Liver (tissue), 9 donors: ENCODE results near the gene SLAIN2. TPM values are rescaled to one million over a fixed set of nuclear protein-coding genes. Genes with fewer than 3 reads are reported as not detected.

Source experiments
- DNase-seq: peaks from one replicate; pipeline ENCODE4 v3.0.0-alpha.2; 2017; ENCODE audit warnings: low spot score
- H3K27ac ChIP-seq, 2 donors: one replicate each; pipeline ENCODE4 v1.7.0; 2013; ENCODE audit warnings: inconsistent platforms in 2 of 2, low read length in 2 of 2, control low read depth in 1 of 2, low read depth in 1 of 2, mild to moderate bottlenecking in 1 of 2
- H3K27me3 ChIP-seq, 4 donors: one replicate each; pipeline versions ENCODE4 v1.6.1 to v1.7.0; 2013; ENCODE audit warnings: low read length in 3 of 4, inconsistent platforms in 1 of 4, mild to moderate bottlenecking in 1 of 4, moderate library complexity in 1 of 4; ENCODE audit not compliant: control insufficient read depth in 4 of 4, insufficient read depth in 4 of 4
- H3K36me3 ChIP-seq, 4 donors: one replicate each; pipeline versions ENCODE4 v1.6.1 to v1.7.0; 2013; ENCODE audit warnings: low read length in 3 of 4, mild to moderate bottlenecking in 3 of 4, low read depth in 1 of 4, moderate library complexity in 1 of 4; ENCODE audit not compliant: control insufficient read depth in 4 of 4, insufficient read depth in 3 of 4
- H3K4me1 ChIP-seq, 4 donors: one replicate each; pipeline versions ENCODE4 v1.6.1 to v1.7.0; 2013; ENCODE audit warnings: low read length in 3 of 4, mild to moderate bottlenecking in 3 of 4, moderate library complexity in 1 of 4; ENCODE audit not compliant: control insufficient read depth in 4 of 4, insufficient read depth in 4 of 4
- H3K4me3 ChIP-seq, 3 donors: one replicate each; pipeline versions ENCODE4 v1.6.1 to v1.7.0; 2013; ENCODE audit warnings: low read length in 3 of 3, control low read depth in 1 of 3, low read depth in 1 of 3, mild to moderate bottlenecking in 1 of 3
- H3K9ac ChIP-seq, 2 donors: one replicate each; pipeline ENCODE4 v1.7.0; 2013; ENCODE audit warnings: low read length in 2 of 2, mild to moderate bottlenecking in 2 of 2, moderate library complexity in 2 of 2, control low read depth in 1 of 2, low read depth in 1 of 2
- H3K9me3 ChIP-seq, 4 donors: one replicate each; pipeline versions ENCODE4 v1.6.1 to v1.7.0; 2013; ENCODE audit warnings: low read length in 3 of 4; ENCODE audit not compliant: control insufficient read depth in 4 of 4
- EGR1 ChIP-seq, 2 donors: IDR thresholded peaks; 2 replicates each; pipeline ENCODE4 v1.6.1; 2016 to 2018; ENCODE audit warnings: antibody characterized with exemption in 2 of 2, low read depth in 2 of 2
- FOXA1 ChIP-seq: IDR thresholded peaks from 2 replicates; pipeline ENCODE4 v1.6.1; 2016; ENCODE audit warnings: antibody characterized with exemption
- FOXA2 ChIP-seq: IDR thresholded peaks from 2 replicates; pipeline ENCODE4 v1.6.1; 2016; ENCODE audit warnings: antibody characterized with exemption
- GABPA ChIP-seq, 2 donors: IDR thresholded peaks in 1 of 2; conservative IDR thresholded peaks in 1 of 2; 2 replicates each; pipeline ENCODE4 v1.6.1; 2016; ENCODE audit warnings: antibody characterized with exemption in 2 of 2, mild to moderate bottlenecking in 1 of 2, moderate library complexity in 1 of 2
- HNF4A ChIP-seq, 2 donors: conservative IDR thresholded peaks; 2 replicates each; pipeline ENCODE4 v1.6.1; 2016; ENCODE audit warnings: antibody characterized with exemption in 2 of 2, mild to moderate bottlenecking in 2 of 2
- HNF4G ChIP-seq: IDR thresholded peaks from 2 replicates; pipeline ENCODE4 v1.6.1; 2016; ENCODE audit warnings: antibody characterized with exemption
- JUND ChIP-seq, 2 donors: IDR thresholded peaks; 2 replicates each; pipeline ENCODE4 v1.6.1; 2016; ENCODE audit warnings: antibody characterized with exemption in 2 of 2
- NR2F2 ChIP-seq: IDR thresholded peaks from 2 replicates; pipeline ENCODE4 v1.6.1; 2016; ENCODE audit warnings: antibody characterized with exemption
- RAD21 ChIP-seq, 2 donors: IDR thresholded peaks; 2 replicates each; pipeline ENCODE4 v1.6.1; 2016; ENCODE audit warnings: antibody characterized with exemption in 2 of 2, mild to moderate bottlenecking in 2 of 2
- RXRA ChIP-seq, 2 donors: IDR thresholded peaks; 2 replicates each; pipeline ENCODE4 v1.6.1; 2017 to 2018; ENCODE audit warnings: antibody characterized with exemption in 2 of 2, mild to moderate bottlenecking in 1 of 2
- SP1 ChIP-seq: IDR thresholded peaks from 2 replicates; pipeline ENCODE4 v1.6.1; 2018; ENCODE audit warnings: antibody characterized with exemption, mild to moderate bottlenecking
- TAF1 ChIP-seq: conservative IDR thresholded peaks from 2 replicates; pipeline ENCODE4 v1.6.1; 2016; ENCODE audit warnings: antibody characterized with exemption, mild to moderate bottlenecking
- YY1 ChIP-seq: IDR thresholded peaks from 2 replicates; pipeline ENCODE4 v1.6.1; 2016; ENCODE audit warnings: antibody characterized with exemption, mild to moderate bottlenecking
- WGBS: extraction: QIAGEN DNeasy Blood & Tissue Kit; methylation state at CpG from one replicate; pipeline ENCODE4 v1.1.7; 2013; 5-methylcytosine and 5-hydroxymethylcytosine counted together
- polyA plus RNA-seq, 2 donors: library from polyadenylated mRNA; stranded (reverse) in 1 of 2; unstranded in 1 of 2; fragments of 200-250 nt in 1 of 2; fragments of >200 nt in 1 of 2; fragmentation: Nextera tagmentation in 1 of 2; extraction: Ambion mirVana in 1 of 2; gene quantifications; one replicate each; pipeline versions ENCODE4 v1.2.1 to v1.2.3, GENCODE V29; 2013 to 2015
- total RNA-seq, 2 donors: library from RNA; depleted of rRNA; stranded (reverse); fragments of >200 nt; gene quantifications; one replicate each; pipeline ENCODE4 v1.2.3, GENCODE V29; 2014
- TF ChIP-seq, protein P1 (sequence below): IDR thresholded peaks from 2 replicates; pipeline ENCODE4 v1.6.1; 2016; ENCODE audit warnings: antibody characterized with exemption
- TF ChIP-seq, protein P2 (sequence below): IDR thresholded peaks from 2 replicates; pipeline ENCODE4 v1.6.1; 2016; ENCODE audit warnings: antibody characterized with exemption
- TF ChIP-seq, protein P3 (sequence below): IDR thresholded peaks from 2 replicates; pipeline ENCODE4 v1.6.1; 2016; ENCODE audit warnings: antibody characterized with exemption, mild to moderate bottlenecking
- TF ChIP-seq, protein P4 (sequence below): IDR thresholded peaks from 2 replicates; pipeline ENCODE4 v1.6.1; 2016; ENCODE audit warnings: antibody characterized with exemption
- TF ChIP-seq, protein P5 (sequence below): fragments of 150-350 bp; IDR thresholded peaks from 2 replicates; pipeline ENCODE4 v1.5.1; 2017; ENCODE audit warnings: improper control_type of control experiment, low read depth, low read length; ENCODE audit not compliant: missing input control
- donor health status: healthy.
- donor health status: healthy.
- donor health status: healthy.
- donor health status: healthy.
- donor health status: healthy.

SLAIN2 gene
- total and polyA plus RNA-seq, 4 donors: 12.1 to 32.5 (median 16.6) TPM

DNA sequence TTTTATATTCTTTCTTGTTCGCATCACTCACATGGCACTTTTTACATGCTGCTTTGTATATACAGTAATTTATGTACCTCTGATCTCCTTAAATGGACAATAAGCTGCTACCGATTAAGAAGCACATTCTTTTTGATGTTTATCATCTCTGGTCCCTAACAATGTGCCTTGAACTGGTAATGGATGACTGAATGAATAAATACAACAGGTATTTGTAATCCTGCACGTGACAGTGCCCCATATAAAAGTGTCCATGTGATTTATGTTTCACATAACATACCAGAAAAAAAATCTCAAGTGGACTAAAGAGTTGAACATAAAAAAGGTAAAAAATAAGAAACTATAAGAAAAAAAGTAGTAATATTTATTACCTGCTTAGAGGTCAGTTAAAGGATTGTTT, 7.7 kb upstream of the SLAIN2 start:
- H3K27me3 ChIP-seq: no peaks in the 10 kb centered on the region
- WGBS: 83% methylated on average over 3 of the region's 3 CpGs
- no peak for DNase-seq
- no peak overlapping the region for H3K9ac ChIP-seq
- TF ChIP-seq, protein P1, sequence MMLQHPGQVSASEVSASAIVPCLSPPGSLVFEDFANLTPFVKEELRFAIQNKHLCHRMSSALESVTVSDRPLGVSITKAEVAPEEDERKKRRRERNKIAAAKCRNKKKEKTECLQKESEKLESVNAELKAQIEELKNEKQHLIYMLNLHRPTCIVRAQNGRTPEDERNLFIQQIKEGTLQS: no peak
- TF ChIP-seq RXRA (IDR thresholded peaks at IDR 0.05): no peak
- TF ChIP-seq, protein P2, sequence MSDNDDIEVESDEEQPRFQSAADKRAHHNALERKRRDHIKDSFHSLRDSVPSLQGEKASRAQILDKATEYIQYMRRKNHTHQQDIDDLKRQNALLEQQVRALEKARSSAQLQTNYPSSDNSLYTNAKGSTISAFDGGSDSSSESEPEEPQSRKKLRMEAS: no peak
- TF ChIP-seq, protein P3, sequence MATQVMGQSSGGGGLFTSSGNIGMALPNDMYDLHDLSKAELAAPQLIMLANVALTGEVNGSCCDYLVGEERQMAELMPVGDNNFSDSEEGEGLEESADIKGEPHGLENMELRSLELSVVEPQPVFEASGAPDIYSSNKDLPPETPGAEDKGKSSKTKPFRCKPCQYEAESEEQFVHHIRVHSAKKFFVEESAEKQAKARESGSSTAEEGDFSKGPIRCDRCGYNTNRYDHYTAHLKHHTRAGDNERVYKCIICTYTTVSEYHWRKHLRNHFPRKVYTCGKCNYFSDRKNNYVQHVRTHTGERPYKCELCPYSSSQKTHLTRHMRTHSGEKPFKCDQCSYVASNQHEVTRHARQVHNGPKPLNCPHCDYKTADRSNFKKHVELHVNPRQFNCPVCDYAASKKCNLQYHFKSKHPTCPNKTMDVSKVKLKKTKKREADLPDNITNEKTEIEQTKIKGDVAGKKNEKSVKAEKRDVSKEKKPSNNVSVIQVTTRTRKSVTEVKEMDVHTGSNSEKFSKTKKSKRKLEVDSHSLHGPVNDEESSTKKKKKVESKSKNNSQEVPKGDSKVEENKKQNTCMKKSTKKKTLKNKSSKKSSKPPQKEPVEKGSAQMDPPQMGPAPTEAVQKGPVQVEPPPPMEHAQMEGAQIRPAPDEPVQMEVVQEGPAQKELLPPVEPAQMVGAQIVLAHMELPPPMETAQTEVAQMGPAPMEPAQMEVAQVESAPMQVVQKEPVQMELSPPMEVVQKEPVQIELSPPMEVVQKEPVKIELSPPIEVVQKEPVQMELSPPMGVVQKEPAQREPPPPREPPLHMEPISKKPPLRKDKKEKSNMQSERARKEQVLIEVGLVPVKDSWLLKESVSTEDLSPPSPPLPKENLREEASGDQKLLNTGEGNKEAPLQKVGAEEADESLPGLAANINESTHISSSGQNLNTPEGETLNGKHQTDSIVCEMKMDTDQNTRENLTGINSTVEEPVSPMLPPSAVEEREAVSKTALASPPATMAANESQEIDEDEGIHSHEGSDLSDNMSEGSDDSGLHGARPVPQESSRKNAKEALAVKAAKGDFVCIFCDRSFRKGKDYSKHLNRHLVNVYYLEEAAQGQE: no peak
- TF ChIP-seq YY1: no peak
- TF ChIP-seq GABPA (IDR thresholded peaks at IDR 0.05 in 1 of 2, conservative IDR thresholded peaks at IDR 0.05 in 1 of 2): no peak
- TF ChIP-seq HNF4A (conservative IDR thresholded peaks at IDR 0.05): no peak
- no peak for TF ChIP-seq SP1
- TF ChIP-seq RAD21 (IDR thresholded peaks at IDR 0.05): no peak
- TF ChIP-seq, protein P4, sequence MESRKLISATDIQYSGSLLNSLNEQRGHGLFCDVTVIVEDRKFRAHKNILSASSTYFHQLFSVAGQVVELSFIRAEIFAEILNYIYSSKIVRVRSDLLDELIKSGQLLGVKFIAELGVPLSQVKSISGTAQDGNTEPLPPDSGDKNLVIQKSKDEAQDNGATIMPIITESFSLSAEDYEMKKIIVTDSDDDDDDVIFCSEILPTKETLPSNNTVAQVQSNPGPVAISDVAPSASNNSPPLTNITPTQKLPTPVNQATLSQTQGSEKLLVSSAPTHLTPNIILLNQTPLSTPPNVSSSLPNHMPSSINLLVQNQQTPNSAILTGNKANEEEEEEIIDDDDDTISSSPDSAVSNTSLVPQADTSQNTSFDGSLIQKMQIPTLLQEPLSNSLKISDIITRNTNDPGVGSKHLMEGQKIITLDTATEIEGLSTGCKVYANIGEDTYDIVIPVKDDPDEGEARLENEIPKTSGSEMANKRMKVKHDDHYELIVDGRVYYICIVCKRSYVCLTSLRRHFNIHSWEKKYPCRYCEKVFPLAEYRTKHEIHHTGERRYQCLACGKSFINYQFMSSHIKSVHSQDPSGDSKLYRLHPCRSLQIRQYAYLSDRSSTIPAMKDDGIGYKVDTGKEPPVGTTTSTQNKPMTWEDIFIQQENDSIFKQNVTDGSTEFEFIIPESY: no peak
- no peak for TF ChIP-seq NR2F2
- TF ChIP-seq FOXA2: no peak
- TF ChIP-seq HNF4G: no peak
- no peak for TF ChIP-seq JUND (IDR thresholded peaks at IDR 0.05)
- TF ChIP-seq TAF1: no peak
- TF ChIP-seq, protein P5, sequence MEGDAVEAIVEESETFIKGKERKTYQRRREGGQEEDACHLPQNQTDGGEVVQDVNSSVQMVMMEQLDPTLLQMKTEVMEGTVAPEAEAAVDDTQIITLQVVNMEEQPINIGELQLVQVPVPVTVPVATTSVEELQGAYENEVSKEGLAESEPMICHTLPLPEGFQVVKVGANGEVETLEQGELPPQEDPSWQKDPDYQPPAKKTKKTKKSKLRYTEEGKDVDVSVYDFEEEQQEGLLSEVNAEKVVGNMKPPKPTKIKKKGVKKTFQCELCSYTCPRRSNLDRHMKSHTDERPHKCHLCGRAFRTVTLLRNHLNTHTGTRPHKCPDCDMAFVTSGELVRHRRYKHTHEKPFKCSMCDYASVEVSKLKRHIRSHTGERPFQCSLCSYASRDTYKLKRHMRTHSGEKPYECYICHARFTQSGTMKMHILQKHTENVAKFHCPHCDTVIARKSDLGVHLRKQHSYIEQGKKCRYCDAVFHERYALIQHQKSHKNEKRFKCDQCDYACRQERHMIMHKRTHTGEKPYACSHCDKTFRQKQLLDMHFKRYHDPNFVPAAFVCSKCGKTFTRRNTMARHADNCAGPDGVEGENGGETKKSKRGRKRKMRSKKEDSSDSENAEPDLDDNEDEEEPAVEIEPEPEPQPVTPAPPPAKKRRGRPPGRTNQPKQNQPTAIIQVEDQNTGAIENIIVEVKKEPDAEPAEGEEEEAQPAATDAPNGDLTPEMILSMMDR: no peak
- no peak for TF ChIP-seq FOXA1
- no peak for TF ChIP-seq EGR1 (IDR thresholded peaks at IDR 0.05; ENCODE audit: low read depth in 2 of 2)
- H3K9me3 ChIP-seq: no peaks in the 10 kb centered on the region
- H3K36me3 ChIP-seq: no peaks in the 10 kb centered on the region
- H3K27ac ChIP-seq: no peak overlapping the region
- no peak overlapping the region for H3K4me3 ChIP-seq
- H3K4me1 ChIP-seq: peaks cover 1 to 9% (median 5%) of the 10 kb centered on the region in 4 donors
